Kidney glomerular epithelial cell (primary cell): ENCODE measurements around the gene ARHGAP31.
"Not testable (repeated sequence)": the region's sequence is repeated elsewhere in the genome, so short reads cannot be mapped to it uniquely, and the experiment has no call there.

ENCODE experiments used
- DNase-seq: peaks from one replicate; lab custom pipeline; 2025; lab: John Stamatoyannopoulos, UW

Gene ARHGAP31

GRCh38 chr3:119319311-119319710 is 25.1 kb downstream of the ARHGAP31 start:
- no peak for DNase-seq

- DNase-seq: peak; percentile 30
These were observed 26.6 kb downstream of the ARHGAP31 start for GRCh38 chr3:119320785-119321184.

- DNase-seq: peak; percentile 62
These were observed 28.0 kb downstream of the ARHGAP31 start for GRCh38 chr3:119322021-119322834.

GRCh38 chr3:119322835-119323722 is 28.9 kb downstream of the ARHGAP31 start:
- peak; percentile 38 for DNase-seq

GRCh38 chr3:119323723-119324085 is 29.5 kb downstream of the ARHGAP31 start:
- DNase-seq: no peak

- DNase-seq: no peak
These were observed 30.7 kb downstream of the ARHGAP31 start for GRCh38 chr3:119324899-119325298.

- no peak for DNase-seq
These were observed 32.8 kb downstream of the ARHGAP31 start for GRCh38 chr3:119326976-119327375.

GRCh38 chr3:119329551-119329950 is 35.4 kb downstream of the ARHGAP31 start:
- no peak for DNase-seq

GRCh38 chr3:119330181-119330580 is 36.0 kb downstream of the ARHGAP31 start:
- DNase-seq: no peak

- no peak for DNase-seq
These were observed 36.7 kb downstream of the ARHGAP31 start for GRCh38 chr3:119330858-119331257.

GRCh38 chr3:119331661-119332060 is 37.5 kb downstream of the ARHGAP31 start:
- DNase-seq: no peak

GRCh38 chr3:119333773-119334509 is 39.8 kb downstream of the ARHGAP31 start:
- no peak for DNase-seq

- no peak for DNase-seq
These were observed 42.6 kb downstream of the ARHGAP31 start for GRCh38 chr3:119336823-119337222.

- DNase-seq: not testable (repeated sequence)
These were observed 43.2 kb downstream of the ARHGAP31 start for GRCh38 chr3:119337407-119337806.

- DNase-seq: no peak
These were observed 44.6 kb downstream of the ARHGAP31 start for GRCh38 chr3:119338754-119339153.

GRCh38 chr3:119340014-119340413 is 45.8 kb downstream of the ARHGAP31 start:
- DNase-seq: no peak

- no peak for DNase-seq
These were observed 46.3 kb downstream of the ARHGAP31 start for GRCh38 chr3:119340446-119340845.

GRCh38 chr3:119342176-119342575 is 48.0 kb downstream of the ARHGAP31 start:
- DNase-seq: no peak

GRCh38 chr3:119343719-119344118 is 49.5 kb downstream of the ARHGAP31 start:
- no peak for DNase-seq

- no peak for DNase-seq
These were observed 51.9 kb downstream of the ARHGAP31 start for GRCh38 chr3:119346076-119346496.

- DNase-seq: no peak
These were observed 52.9 kb downstream of the ARHGAP31 start for GRCh38 chr3:119347036-119347435.

GRCh38 chr3:119349354-119350041 is 55.3 kb downstream of the ARHGAP31 start:
- DNase-seq: no peak
